NCI-H1694 (cell line): ENCODE results near the gene CUTA.

Source experiments
- DNase-seq: peaks from one replicate; lab custom pipeline; 2025; lab: John Stamatoyannopoulos, UW

The CUTA gene

DNA sequence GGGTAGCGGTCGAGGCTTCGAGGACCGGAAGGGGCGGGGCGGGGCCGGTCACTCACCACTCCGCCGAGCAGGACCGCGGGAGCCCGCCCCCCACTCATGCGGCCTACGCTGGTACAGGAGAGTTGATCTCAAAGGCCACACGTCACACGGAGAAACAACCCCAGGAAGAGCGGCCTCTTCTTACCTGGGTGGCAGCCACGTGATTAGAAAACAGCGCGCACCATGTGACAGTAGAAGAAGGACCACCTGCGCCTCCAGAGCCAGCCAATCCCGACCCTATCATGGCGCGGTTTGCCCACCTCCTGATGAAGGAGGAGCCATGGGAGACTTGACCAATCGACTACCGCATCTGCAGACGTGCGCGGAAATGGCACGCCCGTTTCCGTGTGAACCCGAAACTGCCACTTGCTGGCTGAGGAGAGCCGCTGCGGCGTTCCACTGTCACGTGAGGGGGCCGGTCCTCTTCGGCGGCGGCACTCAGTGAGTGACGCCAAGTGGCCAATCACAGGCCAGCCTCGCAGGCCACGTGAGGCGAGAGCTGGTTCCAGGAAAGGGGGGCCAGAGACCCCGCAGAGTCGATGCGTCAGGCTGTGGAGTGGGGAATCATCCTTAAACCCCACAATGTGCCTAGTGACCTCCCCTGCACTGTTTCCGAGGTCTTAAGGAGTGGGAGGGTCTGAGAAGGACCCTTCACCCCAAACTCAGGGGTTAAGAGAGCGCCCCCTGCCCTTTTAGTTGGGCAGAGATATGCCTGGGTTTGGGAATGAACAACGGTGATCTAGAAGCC, at the start of gene CUTA:
Gene CUTA, minus strand, starts transcription at position 205 of the 787 bp plus-strand sequence. Its CDS starts 107 bp downstream, at position 98.
- peak; percentile 96 for DNase-seq

GRCh38 chr6:33467091-33467490, 49.2 kb upstream of the CUTA start:
- DNase-seq = no peak

- no peak for DNase-seq
These were observed 48.3 kb upstream of the CUTA start for GRCh38 chr6:33466075-33466735.

DNA sequence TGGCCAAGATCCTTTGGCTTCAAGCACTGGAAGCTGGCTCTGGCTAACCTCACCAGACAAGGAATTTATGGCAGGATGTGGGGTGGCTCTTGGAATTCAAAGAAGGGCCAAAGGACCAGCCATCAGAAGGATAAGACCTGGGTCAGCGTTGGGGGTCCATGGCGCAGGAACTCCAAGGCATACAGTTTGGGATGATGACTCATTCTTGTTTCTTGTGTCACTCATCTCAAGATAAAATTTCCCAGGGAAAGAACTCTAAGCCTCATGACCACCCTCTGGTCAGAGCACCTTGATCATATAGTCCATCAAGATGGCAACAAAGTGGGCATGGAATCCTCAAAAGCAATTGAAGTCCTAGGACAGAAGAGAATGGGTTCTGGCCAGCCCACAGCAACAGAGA, 41.3 kb upstream of the CUTA start:
- no peak for DNase-seq

DNA sequence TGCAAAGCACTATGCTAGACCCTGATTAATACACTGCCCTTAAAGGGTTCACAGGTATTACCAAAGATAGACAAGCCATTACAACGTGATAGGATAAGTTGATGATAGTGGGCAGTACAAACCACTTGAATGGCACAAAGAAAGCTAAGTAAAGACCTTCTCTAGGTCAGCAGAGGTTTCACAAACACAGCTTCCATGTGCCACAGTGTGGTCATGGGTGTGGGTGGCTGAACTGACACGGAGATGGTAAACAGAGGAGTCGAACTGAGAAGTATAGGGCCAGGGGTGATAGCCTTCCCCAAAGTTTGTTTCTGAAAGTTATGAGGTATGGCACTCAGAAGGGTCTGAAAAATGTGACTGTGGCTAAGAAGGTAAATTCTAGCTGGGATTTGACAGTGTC, 40.8 kb upstream of the CUTA start:
- no peak for DNase-seq

DNA sequence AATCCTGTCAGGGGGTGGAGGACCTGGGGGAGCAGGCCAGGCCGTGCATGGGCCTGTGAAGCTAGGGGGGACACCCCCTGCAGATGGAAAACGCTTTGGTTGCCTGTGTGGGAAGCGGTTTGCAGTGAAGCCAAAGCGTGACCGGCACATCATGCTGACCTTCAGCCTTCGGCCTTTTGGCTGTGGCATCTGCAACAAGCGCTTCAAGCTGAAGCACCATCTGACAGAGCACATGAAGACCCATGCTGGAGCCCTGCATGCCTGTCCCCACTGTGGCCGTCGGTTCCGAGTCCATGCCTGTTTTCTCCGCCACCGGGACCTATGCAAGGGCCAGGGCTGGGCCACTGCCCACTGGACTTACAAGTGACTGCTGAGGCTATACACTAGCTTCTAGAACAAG, 38.2 kb upstream of the CUTA start:
- DNase-seq = no peak

- DNase-seq = no peak
These were observed 37.1 kb upstream of the CUTA start for GRCh38 chr6:33455051-33455450.

DNA sequence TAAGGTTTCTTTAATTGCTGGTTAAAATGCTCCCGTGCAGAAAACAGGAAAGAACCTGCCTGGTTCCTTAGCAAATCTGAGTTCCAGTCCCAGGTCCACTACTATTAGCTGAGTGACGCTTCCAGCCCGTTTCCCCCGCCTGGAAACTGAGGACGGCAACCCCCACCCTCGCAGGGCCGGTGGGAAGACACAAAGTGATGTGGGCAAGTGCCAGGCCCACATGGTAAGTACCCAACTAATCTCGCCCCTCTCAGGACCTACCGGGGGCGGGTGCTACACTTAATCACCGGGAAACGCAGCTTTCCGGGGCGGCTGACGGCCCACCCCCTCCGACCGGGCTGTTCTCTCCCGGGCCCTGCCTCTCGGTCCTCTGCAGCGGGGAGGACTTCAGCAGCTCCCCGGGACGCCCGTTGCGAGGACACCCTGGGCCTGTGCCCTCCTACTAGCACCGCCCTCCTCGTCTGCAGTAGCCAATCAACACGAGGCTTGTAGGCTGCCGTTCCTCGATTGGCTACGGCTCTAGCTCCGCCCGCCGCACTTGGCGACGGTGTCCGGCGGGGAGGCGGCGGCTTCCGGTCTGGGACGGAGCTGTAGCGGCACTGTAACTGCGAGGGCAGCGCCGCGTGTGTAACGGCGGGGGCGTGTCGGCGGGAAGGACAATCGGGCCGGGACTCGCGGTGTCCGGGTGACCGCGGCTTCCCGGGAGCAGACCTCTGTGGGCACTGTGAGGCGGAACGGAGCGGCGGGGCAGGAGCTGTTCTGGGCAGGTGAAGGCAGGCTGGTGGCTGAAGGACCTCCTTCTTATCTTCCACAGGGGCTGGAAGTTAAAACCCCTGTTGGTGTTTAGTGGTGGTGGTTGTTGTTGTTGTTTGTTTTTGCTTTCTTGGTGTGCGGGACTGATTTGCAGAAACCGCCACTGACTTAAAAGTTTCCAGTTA, 36.4 kb upstream of the CUTA start, which contains the start of gene ZBTB9:
Gene ZBTB9, plus strand, starts transcription at position 568 of the 938 bp plus-strand sequence. CDS start 525 bp downstream, outside the sequence.
- DNase-seq = peak; percentile 80

GRCh38 chr6:33453393-33454008, 35.6 kb upstream of the CUTA start:
- no peak for DNase-seq

GRCh38 chr6:33452496-33452895, 34.6 kb upstream of the CUTA start:
- DNase-seq = no peak

- no peak for DNase-seq
These were observed 33.7 kb upstream of the CUTA start for GRCh38 chr6:33451606-33452005.

GRCh38 chr6:33450434-33450833, 32.5 kb upstream of the CUTA start:
- no peak for DNase-seq

DNA sequence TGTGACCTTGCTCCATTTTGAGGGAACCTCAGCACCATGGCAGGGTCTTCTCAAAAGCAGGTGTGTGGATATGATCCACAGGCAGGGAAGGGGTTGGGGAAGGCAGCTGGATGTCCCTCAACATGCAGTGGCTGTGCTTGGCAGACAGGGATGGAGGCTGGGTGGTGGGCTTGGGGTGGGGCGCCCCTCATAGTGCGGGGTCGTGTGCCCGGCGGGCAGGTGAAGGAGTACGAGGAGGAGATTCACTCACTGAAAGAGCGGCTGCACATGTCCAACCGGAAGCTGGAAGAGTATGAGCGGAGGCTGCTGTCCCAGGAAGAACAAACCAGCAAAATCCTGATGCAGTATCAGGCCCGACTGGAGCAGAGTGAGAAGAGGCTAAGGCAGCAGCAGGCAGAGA, 28.4 kb upstream of the CUTA start:
- DNase-seq = no peak

DNA sequence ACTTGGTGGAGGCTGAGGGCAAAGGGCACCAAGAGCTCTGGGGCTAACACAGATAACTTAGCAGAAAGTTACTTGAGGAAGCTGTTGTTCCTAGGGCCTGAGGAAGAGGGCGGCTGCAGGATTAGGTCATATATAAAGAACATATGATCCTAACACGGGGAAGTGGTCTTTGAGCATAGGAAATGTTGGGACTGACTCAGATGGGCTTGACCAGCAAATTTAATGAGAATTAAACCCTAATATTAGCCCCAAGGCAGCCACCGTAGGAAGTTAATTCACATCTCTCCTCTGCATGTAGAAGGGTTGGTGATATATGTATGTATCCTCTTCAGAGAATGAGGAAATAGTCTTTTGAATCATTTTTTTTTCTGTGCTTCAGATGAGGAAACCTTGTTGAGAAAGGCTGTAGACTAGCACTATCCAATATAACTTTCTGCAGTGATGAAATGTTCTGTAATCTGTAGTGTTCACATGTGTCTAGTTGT, 27.3 kb upstream of the CUTA start:
- no peak for DNase-seq

DNA sequence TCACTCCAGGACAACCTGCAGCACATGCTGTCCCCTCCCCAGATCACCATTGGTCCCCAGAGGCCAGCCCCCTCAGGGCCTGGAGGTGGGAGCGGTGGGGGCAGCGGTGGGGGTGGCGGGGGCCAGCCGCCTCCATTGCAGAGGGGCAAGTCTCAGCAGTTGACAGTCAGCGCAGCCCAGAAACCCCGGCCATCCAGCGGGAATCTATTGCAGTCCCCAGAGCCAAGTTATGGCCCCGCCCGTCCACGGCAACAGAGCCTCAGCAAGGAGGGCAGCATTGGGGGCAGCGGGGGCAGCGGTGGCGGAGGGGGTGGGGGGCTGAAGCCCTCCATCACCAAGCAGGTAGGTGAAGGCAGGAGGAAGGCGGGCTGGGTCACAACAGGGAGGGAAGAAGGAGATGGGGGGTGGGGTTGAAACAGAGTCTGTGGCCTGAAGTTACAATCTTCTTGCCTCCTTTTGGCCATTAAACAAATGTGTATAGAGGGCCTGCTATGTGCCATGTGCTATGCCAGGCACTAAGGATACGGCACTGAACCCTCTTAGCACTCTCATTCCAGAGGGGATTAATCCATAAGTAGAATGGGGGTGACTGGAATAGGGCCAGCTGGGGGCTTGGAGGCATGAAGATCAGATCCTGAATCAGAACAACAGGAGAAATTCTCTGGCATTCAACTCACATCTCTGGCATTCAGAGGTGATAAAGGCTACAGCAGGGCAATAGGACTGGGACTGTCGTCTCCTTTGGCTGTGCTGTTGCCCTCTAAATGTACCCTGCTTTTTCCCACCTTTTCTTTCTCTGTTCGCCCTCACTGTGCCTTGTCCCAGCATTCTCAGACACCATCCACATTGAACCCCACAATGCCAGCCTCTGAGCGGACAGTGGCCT, 26.0 kb upstream of the CUTA start:
- DNase-seq = no peak

DNA sequence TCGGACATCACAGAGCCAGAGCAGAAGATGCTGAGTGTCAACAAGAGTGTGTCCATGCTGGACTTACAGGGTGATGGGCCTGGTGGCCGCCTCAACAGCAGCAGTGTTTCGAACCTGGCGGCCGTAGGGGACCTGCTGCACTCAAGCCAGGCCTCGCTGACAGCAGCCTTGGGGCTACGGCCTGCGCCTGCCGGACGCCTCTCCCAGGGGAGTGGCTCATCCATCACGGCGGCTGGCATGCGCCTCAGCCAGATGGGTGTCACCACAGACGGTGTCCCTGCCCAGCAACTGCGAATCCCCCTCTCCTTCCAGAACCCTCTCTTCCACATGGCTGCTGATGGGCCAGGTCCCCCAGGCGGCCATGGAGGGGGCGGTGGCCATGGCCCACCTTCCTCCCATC, 25.1 kb upstream of the CUTA start:
- DNase-seq = no peak

DNA sequence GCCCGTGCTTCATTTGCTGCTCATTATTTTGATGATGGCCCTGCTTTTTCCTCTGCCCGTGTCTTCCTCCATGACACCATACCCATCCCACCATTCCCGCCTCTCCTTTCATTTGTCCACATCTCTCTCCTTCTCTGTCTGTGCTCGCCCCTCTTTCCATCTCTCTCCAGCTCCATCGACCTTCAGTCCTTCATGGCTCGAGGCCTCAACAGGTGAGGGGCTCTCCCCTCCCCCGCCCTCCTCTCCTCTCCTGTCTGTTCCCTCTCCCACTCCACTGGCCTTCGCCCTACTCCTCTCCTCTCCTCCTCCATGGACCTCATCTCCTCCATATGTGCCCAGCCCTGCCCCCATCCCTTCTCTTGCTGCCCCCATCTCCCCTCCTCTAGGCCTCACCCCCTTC, 24.4 kb upstream of the CUTA start:
- no peak for DNase-seq

GRCh38 chr6:33441457-33441856, 23.6 kb upstream of the CUTA start:
- DNase-seq = no peak

DNA sequence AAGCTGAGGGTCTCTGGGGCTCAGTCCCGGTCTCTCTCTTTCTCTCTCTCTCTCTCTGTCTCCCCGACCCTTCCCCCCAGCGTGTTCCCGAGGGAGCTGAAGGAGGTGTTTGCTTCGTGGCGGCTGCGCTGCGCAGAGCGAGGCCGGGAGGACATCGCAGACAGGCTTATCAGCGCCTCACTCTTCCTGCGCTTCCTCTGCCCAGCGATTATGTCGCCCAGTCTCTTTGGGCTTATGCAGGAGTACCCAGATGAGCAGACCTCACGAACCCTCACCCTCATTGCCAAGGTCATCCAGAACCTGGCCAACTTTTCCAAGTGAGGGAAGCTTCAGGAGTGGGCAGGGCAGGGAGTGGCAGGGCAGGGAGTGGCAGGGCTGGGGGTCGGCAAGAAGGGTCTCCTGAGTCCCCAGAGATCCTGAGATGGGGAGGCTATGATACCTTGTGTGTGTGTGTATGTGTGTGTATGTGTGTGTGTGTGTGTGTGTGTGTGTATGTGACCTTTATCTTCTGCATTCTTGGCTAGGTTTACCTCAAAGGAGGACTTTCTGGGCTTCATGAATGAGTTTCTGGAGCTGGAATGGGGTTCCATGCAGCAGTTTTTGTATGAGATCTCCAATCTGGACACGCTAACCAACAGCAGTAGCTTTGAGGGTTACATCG, 22.9 kb upstream of the CUTA start:
- no peak for DNase-seq

DNA sequence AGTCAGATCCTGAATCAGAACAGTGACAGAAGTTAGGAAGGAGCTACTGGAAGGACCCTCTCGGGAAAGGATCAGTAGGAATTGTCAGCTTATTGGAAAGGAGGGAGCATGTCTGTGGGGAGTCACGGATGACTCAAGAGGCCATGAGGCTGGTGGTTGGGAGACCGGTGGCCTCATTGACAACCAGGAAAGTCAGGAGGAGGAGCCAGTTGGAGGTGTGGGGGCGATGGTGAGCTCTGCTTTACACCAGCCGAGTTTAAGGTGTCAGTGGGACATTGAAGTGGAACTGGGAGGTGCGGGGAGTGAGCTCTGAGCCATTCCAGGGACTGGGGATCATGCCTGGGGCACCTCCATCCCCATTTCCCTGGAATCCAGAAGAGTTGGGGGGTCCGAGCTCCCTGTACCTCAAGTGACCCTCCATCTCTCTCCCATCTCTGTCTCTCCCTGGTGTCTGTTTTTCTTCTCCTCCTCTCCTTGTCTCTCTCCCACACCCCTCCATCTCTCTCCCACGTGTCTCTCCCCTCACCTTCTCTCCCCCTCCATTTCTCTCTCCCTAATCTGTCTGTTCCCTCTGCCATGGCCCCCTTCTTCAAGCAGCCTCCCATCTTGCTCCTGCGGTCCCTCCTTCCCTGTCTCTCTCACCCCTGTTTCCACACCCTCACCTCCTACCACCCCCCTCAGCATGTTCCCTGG, 22.2 kb upstream of the CUTA start:
- DNase-seq = no peak
